T-cell (primary cell): ENCODE data around the gene ATPAF2. TPM values are rescaled to one million over a fixed set of nuclear protein-coding genes. Genes with fewer than 3 reads are reported as not detected.

ENCODE experiments used
- ATAC-seq, 4 experiments: fragments of 200-7000 bp in 3 of 4; fragments of 150-1000 bp in 1 of 4; cut with Tn5 transposase; replicated peaks in 1 of 4; 1 replicate in 3 of 4; 2 replicates in 1 of 4; pipeline ENCODE4 v1.10.0; 2021; ENCODE audit warnings: moderate library complexity in 3 of 4, mild to moderate bottlenecking in 2 of 4, moderate number of reproducible peaks in 1 of 4
- CTCF ChIA-PET, 2 donors: fragments of 300-600 bp; sonication (Branson Sonifier 250); formaldehyde crosslinking; loops; one replicate each; lab custom pipeline; 2022; ENCODE audit warnings: antibody characterized with exemption in 2 of 2; lab: Charles Lee
- POLR2A ChIA-PET, 2 donors: fragments of 300-600 bp; sonication (Branson Sonifier 250); formaldehyde crosslinking; loops; one replicate each; lab custom pipeline; 2022; ENCODE audit warnings: antibody characterized with exemption in 2 of 2; lab: Charles Lee
- DNase-seq, 35 experiments: peaks; one replicate each; pipeline versions ENCODE4 v3.0.0 to v3.0.0-alpha.2; 2013 to 2023
- H3K27ac ChIP-seq: one replicate; pipeline ENCODE4 v1.5.1; 2013; ENCODE audit warnings: low read length
- H3K27me3 ChIP-seq, 2 experiments: replicated peaks in 1 of 2; 1 replicate in 1 of 2; 2 replicates in 1 of 2; pipeline versions ENCODE4 v1.6.1 to v1.7.0; 2013; ENCODE audit warnings: low read length in 1 of 2, mixed read lengths in 1 of 2; ENCODE audit not compliant: control insufficient read depth in 2 of 2, insufficient read depth in 2 of 2; ENCODE audit errors: extremely low read depth in 1 of 2
- H3K36me3 ChIP-seq, 2 donors: 1 replicate in 1 of 2; 2 replicates in 1 of 2; pipeline versions ENCODE4 v1.6.1 to v1.7.0; 2013; ENCODE audit warnings: low read length in 1 of 2; ENCODE audit not compliant: control insufficient read depth in 2 of 2, insufficient read depth in 1 of 2; ENCODE audit errors: extremely low read depth in 1 of 2
- H3K4me1 ChIP-seq, 2 experiments: 1 replicate in 1 of 2; 2 replicates in 1 of 2; pipeline versions ENCODE4 v1.6.1 to v1.7.0; 2013; ENCODE audit warnings: low read length in 2 of 2, mixed read lengths in 1 of 2; ENCODE audit not compliant: insufficient read depth in 2 of 2, control insufficient read depth in 1 of 2; ENCODE audit errors: extremely low read depth in 1 of 2
- H3K4me3 ChIP-seq, 2 donors: 1 replicate in 1 of 2; 2 replicates in 1 of 2; pipeline versions ENCODE4 v1.5.1 to v1.7.0; 2013; ENCODE audit warnings: mild to moderate bottlenecking in 2 of 2, low read length in 1 of 2, moderate library complexity in 1 of 2; ENCODE audit not compliant: control insufficient read depth in 1 of 2; ENCODE audit errors: extremely low read depth in 1 of 2
- H3K9me3 ChIP-seq: 2 replicates; pipeline ENCODE4 v1.7.0; 2013
- H3K27ac Mint-ChIP-seq, 2 donors: one replicate each; pipeline ENCODE4 v1.8.0; 2020 to 2021; ENCODE audit warnings: mild to moderate bottlenecking in 2 of 2, mixed read lengths in 2 of 2
- H3K27me3 Mint-ChIP-seq, 2 donors: one replicate each; pipeline ENCODE4 v1.8.0; 2021 to 2022; ENCODE audit warnings: mixed read lengths in 2 of 2
- H3K36me3 Mint-ChIP-seq: one replicate; pipeline ENCODE4 v1.8.0; 2021; ENCODE audit warnings: mixed read lengths
- H3K4me1 Mint-ChIP-seq, 3 donors: one replicate each; pipeline ENCODE4 v1.8.0; 2020 to 2022; ENCODE audit warnings: mixed read lengths in 3 of 3, mild to moderate bottlenecking in 1 of 3
- H3K4me3 Mint-ChIP-seq, 3 donors: one replicate each; pipeline ENCODE4 v1.8.0; 2020 to 2022; ENCODE audit warnings: mild to moderate bottlenecking in 3 of 3, mixed read lengths in 3 of 3, moderate library complexity in 3 of 3
- H3K9me3 Mint-ChIP-seq, 3 donors: one replicate each; pipeline ENCODE4 v1.8.0; 2020 to 2022; ENCODE audit warnings: mixed read lengths in 3 of 3
- WGBS: methylation state at CpG from one replicate; pipeline ENCODE4 v1.1.5; 2013; ENCODE audit warnings: missing lambda C conversion rate; ENCODE audit not compliant: insufficient coverage; 5-methylcytosine and 5-hydroxymethylcytosine counted together
- total RNA-seq, 35 experiments: library from RNA in 6 of 35; stranded (reverse) in 6 of 35; fragments of 120-200 nt in 1 of 35; gene quantifications; one replicate each; pipeline versions ENCODE4 v1.2.1 to v1.2.4 and lab custom pipeline; 2013 to 2026

The ATPAF2 gene
- total RNA-seq, 5 donors from 2014 or later (not counting 1 experiment from before 2014, with no cell fraction given): 23.6 to 32.9 (median 27.7) TPM

DNA sequence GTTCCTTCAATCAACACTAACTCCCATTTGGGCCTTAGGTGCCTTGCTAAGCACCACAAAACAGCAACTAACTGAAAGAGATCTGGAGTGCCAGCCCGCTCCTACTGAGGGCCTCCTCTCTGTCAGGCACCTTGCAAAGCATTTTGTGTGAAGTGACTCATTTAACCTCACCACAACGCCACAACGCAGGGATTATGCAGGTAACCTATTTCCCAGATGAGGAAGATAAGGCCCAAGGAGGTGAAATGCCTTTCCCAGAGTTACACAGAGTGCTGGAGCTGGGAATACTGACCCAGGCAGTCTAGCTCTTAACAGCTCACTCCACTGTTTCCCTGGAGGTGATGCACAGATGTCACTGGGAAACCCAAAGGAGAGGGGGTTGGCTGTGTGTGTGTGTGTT lies 33.5 kb downstream of the ATPAF2 start:
- Mint-ChIP-seq H3K4me3 (no peak overlapping the region), H3K27me3 (no peaks in the 10 kb centered on the region), H3K27ac (no peak overlapping the region), H3K9me3 (no peaks in the 10 kb centered on the region), H3K36me3 (peaks cover 20% of the 10 kb centered on the region), H3K4me1 (no peaks in the 10 kb centered on the region)
- 70% methylated on average over 2 of the region's 3 CpGs for WGBS
- DNase-seq: no peak
- ChIA-PET POLR2A (no interaction called here), CTCF (no interaction called here)
- Histone ChIP-seq H3K27me3 (no peaks in the 10 kb centered on the region), H3K4me3 (no peak overlapping the region), H3K9me3 (no peaks in the 10 kb centered on the region), H3K36me3 (peaks cover 9 to 10% of the 10 kb centered on the region in 2 donors), H3K27ac (no peak overlapping the region), H3K4me1 (no peaks in the 10 kb centered on the region)
- ATAC-seq: no peak

DNA sequence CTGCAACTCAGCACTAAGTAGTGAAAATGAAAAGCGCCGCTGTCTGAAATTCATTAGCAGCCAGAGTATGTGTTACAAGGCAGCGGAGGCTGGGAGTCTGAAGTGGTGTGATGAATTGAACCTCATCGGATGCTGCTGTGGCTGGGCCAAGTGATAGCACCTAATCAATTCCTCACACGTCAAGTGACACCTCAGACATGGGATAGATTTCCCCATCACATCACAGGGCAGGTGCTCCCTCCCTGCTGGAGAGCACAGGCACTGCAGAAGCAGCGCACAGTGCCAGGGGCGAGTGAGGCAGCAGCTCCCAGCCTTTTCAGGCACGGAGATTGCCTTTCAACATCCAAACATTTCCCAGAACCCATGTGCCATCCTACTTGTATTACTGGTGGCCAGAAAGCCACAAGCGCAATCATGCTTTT lies 34.1 kb downstream of the ATPAF2 start:
- H3K4me1 ChIP-seq: no peaks in the 10 kb centered on the region
- Mint-ChIP-seq H3K9me3 (no peaks in the 10 kb centered on the region), H3K4me1 (no peaks in the 10 kb centered on the region), H3K27ac (no peak overlapping the region), H3K27me3 (no peaks in the 10 kb centered on the region), H3K36me3 (peaks cover 15% of the 10 kb centered on the region), H3K4me3 (no peak overlapping the region)
- ATAC-seq (no peak), DNase-seq (no peak)
- H3K36me3 ChIP-seq: peaks cover 9 to 10% of the 10 kb centered on the region in 2 donors
- CTCF ChIA-PET: no interaction called here
- no peak overlapping the region for H3K27ac ChIP-seq
- no peak overlapping the region for H3K4me3 ChIP-seq
- WGBS: 92% methylated on average over 7 of the region's 9 CpGs
- H3K9me3 ChIP-seq: no peaks in the 10 kb centered on the region
- POLR2A ChIA-PET: no interaction called here
- no peaks in the 10 kb centered on the region for H3K27me3 ChIP-seq

DNA sequence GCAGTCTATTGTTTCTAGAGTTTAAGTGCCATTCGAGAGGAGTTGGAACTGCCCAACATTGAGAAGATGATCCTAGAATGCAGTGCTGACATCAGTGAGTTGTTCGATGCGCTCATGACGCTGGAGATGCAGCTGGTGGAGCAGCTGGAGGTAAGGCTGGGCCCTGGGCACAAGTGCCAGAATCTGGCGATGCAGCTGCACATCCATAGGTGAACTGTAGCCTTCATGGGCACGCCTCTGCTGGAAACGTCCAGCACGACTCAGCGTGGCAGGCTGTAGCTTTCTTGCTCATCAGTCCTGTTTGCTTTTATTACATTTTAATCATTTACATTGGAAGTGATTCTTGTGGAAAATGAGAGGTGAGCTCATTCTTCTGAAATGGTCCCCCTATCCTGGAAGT lies 34.6 kb downstream of the ATPAF2 start:
- ChIA-PET POLR2A (no interaction called here), CTCF (no interaction called here)
- WGBS: 99% methylated on average over 5 of the region's 9 CpGs
- Mint-ChIP-seq H3K4me1 (no peaks in the 10 kb centered on the region), H3K36me3 (peaks cover 11% of the 10 kb centered on the region), H3K4me3 (no peak overlapping the region), H3K9me3 (no peaks in the 10 kb centered on the region), H3K27me3 (no peaks in the 10 kb centered on the region), H3K27ac (no peak overlapping the region)
- no peaks in the 10 kb centered on the region for H3K27me3 ChIP-seq
- no peak for DNase-seq
- no peaks in the 10 kb centered on the region for H3K9me3 ChIP-seq
- ATAC-seq: no peak
- H3K27ac ChIP-seq: no peak overlapping the region
- no peaks in the 10 kb centered on the region for H3K4me1 ChIP-seq
- H3K4me3 ChIP-seq: no peak overlapping the region
- peaks cover 9 to 10% of the 10 kb centered on the region in 2 donors for H3K36me3 ChIP-seq

DNA sequence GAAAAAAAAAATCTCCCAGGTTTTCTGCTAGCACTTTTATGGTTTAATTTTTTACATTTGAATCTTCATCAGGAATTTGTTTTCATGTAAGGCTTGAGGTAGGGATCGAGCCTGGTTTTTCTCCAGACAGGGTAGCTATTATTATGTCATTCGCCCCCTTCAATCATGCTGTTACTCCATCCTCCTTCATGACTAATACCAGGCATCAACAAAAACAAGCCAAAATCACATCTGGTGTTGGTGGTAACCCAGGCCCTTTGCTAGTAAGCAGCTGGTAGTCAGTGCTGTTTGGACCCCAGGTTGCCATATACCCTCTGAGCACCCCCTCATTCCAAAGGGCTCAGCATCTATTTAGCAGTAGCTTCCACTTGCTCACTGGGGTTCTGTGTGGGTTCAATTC lies 36.8 kb downstream of the ATPAF2 start:
- Mint-ChIP-seq H3K4me3 (no peak overlapping the region), H3K4me1 (no peaks in the 10 kb centered on the region), H3K9me3 (no peaks in the 10 kb centered on the region), H3K27ac (no peak overlapping the region), H3K36me3 (peaks cover 5% of the 10 kb centered on the region), H3K27me3 (no peaks in the 10 kb centered on the region)
- ChIA-PET CTCF (no interaction called here), POLR2A (no interaction called here)
- H3K4me3 ChIP-seq: no peak overlapping the region
- ATAC-seq (no peak), DNase-seq (no peak)
- H3K27ac ChIP-seq: no peak overlapping the region
- H3K36me3 ChIP-seq: peaks cover 5 to 8% of the 10 kb centered on the region in 2 donors
- 100% methylated on average over 1 of the region's 2 CpGs for WGBS
- H3K9me3 ChIP-seq: no peaks in the 10 kb centered on the region
- H3K27me3 ChIP-seq: no peaks in the 10 kb centered on the region
- no peaks in the 10 kb centered on the region for H3K4me1 ChIP-seq

- Histone ChIP-seq H3K36me3 (no peaks in the 10 kb centered on the region), H3K9me3 (no peaks in the 10 kb centered on the region), H3K4me1 (no peaks in the 10 kb centered on the region), H3K27ac (no peak overlapping the region), H3K27me3 (no peaks in the 10 kb centered on the region), H3K4me3 (no peak overlapping the region)
- H3K27ac Mint-ChIP-seq: no peak overlapping the region
- POLR2A ChIA-PET: no interaction called here
- CTCF ChIA-PET: no interaction called here
- 70% methylated on average over 4 of the region's 8 CpGs for WGBS
- no peaks in the 10 kb centered on the region for H3K4me1 Mint-ChIP-seq
- no peaks in the 10 kb centered on the region for H3K27me3 Mint-ChIP-seq
- H3K4me3 Mint-ChIP-seq: no peak overlapping the region
- DNase-seq (no peak), ATAC-seq (no peak)
- no peaks in the 10 kb centered on the region for H3K36me3 Mint-ChIP-seq
- H3K9me3 Mint-ChIP-seq: no peaks in the 10 kb centered on the region
Observed at GRCh38 chr17:18000030-18000408, 38.9 kb downstream of the ATPAF2 start.

DNA sequence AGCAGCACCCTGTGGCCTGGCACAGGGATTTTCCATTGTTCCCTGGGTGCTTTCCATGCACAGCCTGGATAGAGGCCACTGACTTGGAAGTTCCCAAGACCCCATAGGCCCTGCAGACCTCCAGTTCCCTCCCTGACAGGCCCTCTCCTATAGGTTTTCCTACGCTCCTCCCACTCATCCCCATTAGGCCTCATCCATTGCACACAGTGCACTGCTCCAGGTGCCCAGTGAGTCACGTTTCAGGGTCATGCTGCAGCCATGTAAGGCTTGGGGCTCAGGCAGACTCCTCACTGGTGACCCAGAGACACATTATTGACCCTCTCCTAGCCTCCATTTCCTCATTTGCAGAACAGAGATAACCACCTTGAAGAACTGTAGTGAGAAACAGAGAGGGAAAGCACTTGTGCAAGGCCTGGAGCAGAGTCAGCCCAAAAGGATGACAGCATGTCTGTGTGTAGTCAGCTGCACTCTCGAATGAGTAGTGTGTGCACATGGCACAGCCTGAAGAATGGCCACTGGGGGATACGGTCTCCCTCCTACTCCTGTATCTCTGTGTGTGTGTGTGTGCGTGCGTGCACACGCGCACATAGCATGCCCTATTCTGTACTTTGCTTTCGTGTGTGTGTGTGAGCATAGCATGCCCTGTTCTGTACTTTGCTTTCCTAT lies 39.5 kb downstream of the ATPAF2 start:
- H3K4me3 Mint-ChIP-seq: no peak overlapping the region
- no peaks in the 10 kb centered on the region for H3K27me3 Mint-ChIP-seq
- WGBS: 78% methylated on average over 4 of the region's 9 CpGs
- Histone ChIP-seq H3K27ac (no peak overlapping the region), H3K27me3 (no peaks in the 10 kb centered on the region), H3K4me1 (no peaks in the 10 kb centered on the region), H3K9me3 (no peaks in the 10 kb centered on the region), H3K36me3 (no peaks in the 10 kb centered on the region), H3K4me3 (no peak overlapping the region)
- H3K9me3 Mint-ChIP-seq: no peaks in the 10 kb centered on the region
- DNase-seq (no peak), ATAC-seq (no peak)
- no peaks in the 10 kb centered on the region for H3K36me3 Mint-ChIP-seq
- POLR2A ChIA-PET: interaction anchor here in 1 of 2 donors (0.7 kb wide), 2 partner anchors 29 to 691 kb away, joined by 3 to 4 read pairs; no protein-coding TSS in a partner anchor
- CTCF ChIA-PET: no interaction called here
- H3K4me1 Mint-ChIP-seq: no peaks in the 10 kb centered on the region
- no peak overlapping the region for H3K27ac Mint-ChIP-seq
